GM23248 (cell line): ENCODE data around the gene NFIX. TPM values are rescaled to one million over a fixed set of nuclear protein-coding genes. Genes with fewer than 3 reads are reported as not detected.

ENCODE experiments used
- DNase-seq: peaks from one replicate; pipeline ENCODE4 v3.0.0-alpha.2; 2015
- H2AFZ ChIP-seq: fragments of 200-600 bp; sonication (generic); 2 replicates; pipeline ENCODE4 v1.6.1; 2016; ENCODE audit warnings: antibody characterized with exemption
- H3F3A ChIP-seq: fragments of 200-600 bp; sonication (generic); 2 replicates; pipeline ENCODE4 v1.6.1; 2016; ENCODE audit warnings: mild to moderate bottlenecking, antibody characterized with exemption, mixed run types; ENCODE audit not compliant: insufficient read depth
- H3K27ac ChIP-seq: fragments of 200-600 bp; sonication (generic); 2 replicates; pipeline ENCODE4 v1.5.1; 2016; ENCODE audit warnings: mild to moderate bottlenecking
- H3K27me3 ChIP-seq: fragments of 200-600 bp; sonication (generic); replicated peaks from 2 replicates; pipeline ENCODE4 v1.6.1; 2016; ENCODE audit warnings: mild to moderate bottlenecking; ENCODE audit not compliant: insufficient read depth
- H3K36me3 ChIP-seq: fragments of 200-600 bp; sonication (generic); 2 replicates; pipeline ENCODE4 v1.6.1; 2016; ENCODE audit warnings: low read depth, mild to moderate bottlenecking
- H3K4me1 ChIP-seq: fragments of 200-600 bp; sonication (generic); 2 replicates; pipeline ENCODE4 v1.6.1; 2016; ENCODE audit warnings: mild to moderate bottlenecking; ENCODE audit not compliant: insufficient read depth
- H3K4me2 ChIP-seq: fragments of 200-600 bp; sonication (generic); one replicate; pipeline ENCODE4 v1.6.1; 2016; ENCODE audit warnings: mild to moderate bottlenecking; ENCODE audit not compliant: unreplicated experiment
- H3K4me3 ChIP-seq: fragments of 200-600 bp; sonication (generic); 2 replicates; pipeline ENCODE4 v1.5.1; 2016; ENCODE audit warnings: mild to moderate bottlenecking
- H3K79me2 ChIP-seq: fragments of 200-600 bp; sonication (generic); 2 replicates; pipeline ENCODE4 v1.6.1; 2016; ENCODE audit warnings: mild to moderate bottlenecking; ENCODE audit not compliant: insufficient read depth
- H3K9ac ChIP-seq: fragments of 200-600 bp; sonication (generic); 2 replicates; pipeline ENCODE4 v1.6.1; 2016; ENCODE audit warnings: mild to moderate bottlenecking
- H3K9me2 ChIP-seq: fragments of 200-600 bp; sonication (generic); 2 replicates; pipeline ENCODE4 v1.6.1; 2016; ENCODE audit warnings: mixed run types, mild to moderate bottlenecking, moderate library complexity; ENCODE audit not compliant: insufficient read depth
- H3K9me3 ChIP-seq: fragments of 200-600 bp; sonication (generic); one replicate; pipeline ENCODE4 v1.6.1; 2017; ENCODE audit warnings: low read depth
- H4K20me1 ChIP-seq: fragments of 200-600 bp; sonication (generic); 2 replicates; pipeline ENCODE4 v1.6.0; 2016; ENCODE audit not compliant: insufficient read depth
- EZH2 ChIP-seq: fragments of 200-600 bp; sonication (generic); IDR thresholded peaks from 2 replicates; pipeline ENCODE4 v1.6.1; 2018; ENCODE audit warnings: antibody characterized with exemption, mild to moderate bottlenecking; ENCODE audit not compliant: insufficient read depth, poor library complexity, severe bottlenecking
- EZH2phosphoT487 ChIP-seq: fragments of 200-600 bp; sonication (generic); IDR thresholded peaks from 2 replicates; pipeline ENCODE4 v1.6.1; 2018; ENCODE audit warnings: antibody characterized with exemption, moderate library complexity, mild to moderate bottlenecking, low read depth; ENCODE audit not compliant: insufficient read depth
- WGBS, 2 experiments: methylation state at CpG; one replicate each; pipeline ENCODE4 v1.1.6; 2015 to 2017; ENCODE audit warnings: low lambda C conversion rate in 2 of 2, low coverage in 1 of 2; ENCODE audit errors: missing lambda C conversion rate in 2 of 2; 5-methylcytosine and 5-hydroxymethylcytosine counted together
- in situ Hi-C: fragments of 300-500 bp; cut with MboI; formaldehyde crosslinking; loops from 2 replicates; pipeline ENCODE4 v1.15.0; 2020
- polyA plus RNA-seq: library from polyadenylated mRNA; unstranded; fragments of >200 nt; fragmentation: Nextera tagmentation; extraction: Ambion mirVana; gene quantifications from 2 replicates; pipeline ENCODE4 v1.2.1, GENCODE V29; 2016
- total RNA-seq: library from RNA; depleted of rRNA; stranded (reverse); fragments of >200 nt; shearing (Covaris generic); gene quantifications from 2 replicates; pipeline ENCODE4 v1.2.3, GENCODE V29; 2014

The NFIX gene
- total and polyA plus RNA-seq, 2 experiments from 2014 or later: 60.8 to 71.0 TPM

DNA sequence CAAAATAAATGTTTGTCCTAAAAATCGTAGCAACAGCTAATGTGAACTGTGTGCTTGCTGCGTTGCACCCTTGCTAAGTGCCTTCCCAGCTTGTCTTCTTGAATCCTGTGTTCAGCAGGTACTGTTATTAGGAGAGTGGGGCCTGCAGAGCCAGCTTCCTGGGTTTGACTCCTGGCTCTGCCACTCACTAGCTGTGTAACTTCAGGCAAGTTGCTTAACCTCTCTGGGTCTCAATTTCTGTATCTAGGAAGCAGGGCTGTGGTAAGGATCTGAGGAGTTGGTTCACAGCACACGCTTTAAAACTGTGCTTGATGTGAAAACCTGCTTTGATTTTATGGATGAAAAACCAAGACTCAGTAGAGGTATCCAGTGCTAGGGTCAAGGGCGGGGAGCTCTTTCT, 10.0 kb downstream of the NFIX start:
- no peaks in the 10 kb centered on the region for H4K20me1 ChIP-seq
- DNase-seq: no peak
- no peak overlapping the region for H3K4me3 ChIP-seq
- in situ Hi-C loops: no loop called here
- H3K27me3 ChIP-seq: no peaks in the 10 kb centered on the region
- no peak overlapping the region for H3K27ac ChIP-seq
- H3K4me2 ChIP-seq: no peak overlapping the region
- TF ChIP-seq EZH2phosphoT487 (no peak), EZH2 (no peak)
- H3K36me3 ChIP-seq: no peaks in the 10 kb centered on the region
- H3K9me3 ChIP-seq: no peaks in the 10 kb centered on the region
- H3K9ac ChIP-seq: no peak overlapping the region; the same call in 1 of the 2 replicates
- H3K9me2 ChIP-seq: no peaks in the 10 kb centered on the region
- H3K4me1 ChIP-seq: peaks cover 40% of the 10 kb centered on the region
- peaks cover 100% of the 10 kb centered on the region for H3K79me2 ChIP-seq
- 77 to 81% methylated on average over 4 of the region's 4 CpGs for WGBS, 2 experiments
- no peak overlapping the region for H2AFZ ChIP-seq
- no peaks in the 10 kb centered on the region; the same call in 1 of the 2 replicates for H3F3A ChIP-seq

DNA sequence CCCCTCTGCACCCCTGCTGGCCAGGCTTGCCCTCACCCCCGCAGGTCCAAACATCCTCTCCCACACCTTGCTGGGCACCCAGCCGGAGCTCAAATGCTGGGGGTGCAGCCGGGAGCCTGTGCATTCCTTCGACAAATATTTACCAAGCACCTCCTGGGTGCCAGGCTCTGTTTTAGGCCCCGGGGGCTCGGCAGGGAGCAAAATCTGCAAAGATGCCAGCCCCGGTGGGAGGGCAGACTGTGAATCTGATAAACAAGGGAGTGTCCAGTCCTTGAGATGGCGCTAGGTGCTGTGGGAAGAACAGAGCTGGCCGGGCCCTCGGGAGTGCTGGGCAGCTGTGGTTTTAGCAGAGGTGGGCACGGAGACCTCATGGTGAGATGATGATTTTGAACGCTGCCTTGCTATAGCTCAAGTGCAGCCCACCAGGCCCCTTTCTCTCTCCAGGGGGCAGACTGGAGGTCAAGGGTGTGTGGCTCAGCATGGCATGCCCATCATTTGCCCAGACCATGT, 10.6 kb downstream of the NFIX start:
- 51 to 62% methylated on average over 11 to 12 of the region's 12 CpGs for WGBS, 2 experiments
- peak; percentile 26 for DNase-seq
- no peaks in the 10 kb centered on the region for H3K9me3 ChIP-seq
- H3K9me2 ChIP-seq: no peaks in the 10 kb centered on the region
- no peak overlapping the region; the same call in 1 of the 2 replicates for H3K9ac ChIP-seq
- no peak overlapping the region for H2AFZ ChIP-seq
- peaks cover 100% of the 10 kb centered on the region for H3K79me2 ChIP-seq
- H3K4me2 ChIP-seq: no peak overlapping the region
- H3K27me3 ChIP-seq: no peaks in the 10 kb centered on the region
- H4K20me1 ChIP-seq: no peaks in the 10 kb centered on the region
- no peak overlapping the region for H3K27ac ChIP-seq
- peaks cover 39% of the 10 kb centered on the region for H3K4me1 ChIP-seq
- no peaks in the 10 kb centered on the region for H3K36me3 ChIP-seq
- no peak for TF ChIP-seq EZH2
- no peak for TF ChIP-seq EZH2phosphoT487
- H3F3A ChIP-seq: no peaks in the 10 kb centered on the region; the same call in 1 of the 2 replicates
- in situ Hi-C loops: no loop called here
- H3K4me3 ChIP-seq: no peak overlapping the region

DNA sequence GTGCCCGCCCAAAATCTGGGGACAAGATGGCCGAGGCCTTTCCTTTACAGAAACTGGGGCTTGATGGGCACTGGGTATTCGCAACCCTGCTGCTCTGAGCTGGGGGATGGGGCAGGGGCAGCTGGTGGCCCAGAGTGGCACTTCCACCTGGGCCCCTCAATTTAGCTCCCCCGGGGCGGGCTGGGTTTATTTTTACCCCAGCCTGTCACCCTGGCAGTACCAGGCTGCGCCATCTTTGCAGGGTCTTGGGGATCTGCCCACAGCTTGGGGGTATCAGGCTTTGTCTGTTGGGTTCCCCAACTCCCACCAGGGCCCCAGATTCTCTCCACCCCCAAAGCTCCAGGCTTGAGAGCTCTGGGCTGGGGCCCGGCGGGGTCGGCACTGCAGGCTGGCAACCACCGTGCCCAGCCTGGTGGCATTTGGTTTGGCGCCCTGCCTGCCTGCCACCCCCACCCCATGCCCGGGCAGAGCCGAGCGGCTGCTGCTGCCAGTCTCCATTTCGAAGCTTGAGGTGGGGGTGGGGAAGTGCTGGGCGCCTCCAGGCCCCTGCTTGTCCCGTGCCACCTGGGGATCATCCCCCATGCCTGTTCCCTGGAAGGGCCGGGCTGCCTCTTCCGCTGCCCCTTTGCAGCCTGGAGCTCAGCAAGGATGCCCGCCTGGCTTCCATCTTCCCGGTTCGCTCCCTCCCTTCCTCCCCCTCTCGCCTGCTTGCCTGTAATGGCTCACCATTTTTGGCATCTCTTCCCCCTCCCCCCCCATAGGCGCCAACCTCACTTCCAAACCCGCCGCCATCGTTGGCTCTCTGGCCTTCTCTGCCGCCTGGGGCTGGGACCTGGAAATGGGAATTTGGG, 11.4 kb downstream of the NFIX start:
- DNase-seq: peak; percentile 54
- in situ Hi-C loops: no loop called here
- WGBS, 2 experiments: 40 to 43% methylated on average over 23 to 28 of the region's 28 CpGs
- Histone ChIP-seq H3K79me2 (peaks cover 100% of the 10 kb centered on the region), H3K36me3 (no peaks in the 10 kb centered on the region), H3K9ac (peak overlapping the region; percentile 41), H3K27ac (no peak overlapping the region), H3K4me3 (peak overlapping the region; percentile 26), H3K9me3 (no peaks in the 10 kb centered on the region), H4K20me1 (no peaks in the 10 kb centered on the region), H2AFZ (no peak overlapping the region), H3K4me2 (peak overlapping the region; percentile 58), H3F3A (no peaks in the 10 kb centered on the region; the same call in 1 of the 2 replicates), H3K27me3 (no peaks in the 10 kb centered on the region), H3K4me1 (peaks cover 32% of the 10 kb centered on the region), H3K9me2 (no peaks in the 10 kb centered on the region)
- TF ChIP-seq EZH2: no peak

DNA sequence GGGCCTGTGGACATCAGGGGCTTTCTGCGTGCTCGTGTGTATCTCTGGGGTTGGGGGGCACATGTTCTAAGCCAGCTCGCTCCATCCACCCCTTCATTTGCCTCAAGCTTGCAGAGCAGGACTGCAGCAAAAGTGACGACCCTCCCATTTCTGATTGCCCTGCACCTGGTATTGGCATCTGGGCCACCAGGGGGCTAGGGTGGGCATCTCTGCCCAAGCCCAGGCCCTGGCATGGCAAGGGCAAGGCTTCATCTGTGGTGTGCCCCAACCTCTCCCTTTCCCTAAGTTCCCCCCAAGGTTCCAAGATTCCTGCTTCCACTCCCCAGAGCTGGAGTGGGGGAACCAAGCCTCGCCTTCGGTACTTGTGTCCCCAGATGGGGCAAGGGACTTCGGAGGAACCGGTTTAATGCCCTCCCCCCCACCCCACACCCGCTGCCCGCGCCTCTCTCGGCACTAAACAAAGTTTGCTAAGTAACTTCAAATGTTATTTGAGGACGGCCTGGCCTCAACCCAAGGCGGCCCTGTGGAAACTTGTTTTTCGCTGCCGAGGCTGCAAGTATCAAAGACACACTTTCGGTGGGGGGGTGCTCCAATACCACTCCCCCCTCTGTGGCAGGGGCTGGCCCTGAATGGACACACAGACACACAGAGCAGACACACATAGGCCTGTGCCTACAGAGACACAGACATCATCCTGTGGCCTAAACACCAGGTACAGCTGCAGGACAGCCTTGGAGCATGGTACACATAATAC, 12.2 kb downstream of the NFIX start:
- in situ Hi-C loops: no loop called here
- 0 out of 2 replicates have a peak overlapping the region, but pooled peaks have one; percentile 26 for H3K4me3 ChIP-seq
- peak; percentile 37 for DNase-seq

More for the DNA sequence above, 12.2 kb downstream of the NFIX start:
- Histone ChIP-seq H2AFZ (no peak overlapping the region), H3K27ac (no peak overlapping the region), H3K9me2 (no peaks in the 10 kb centered on the region), H3K36me3 (no peaks in the 10 kb centered on the region), H4K20me1 (no peaks in the 10 kb centered on the region), H3F3A (no peaks in the 10 kb centered on the region; the same call in 1 of the 2 replicates), H3K27me3 (no peaks in the 10 kb centered on the region), H3K9me3 (no peaks in the 10 kb centered on the region), H3K9ac (peak overlapping the region; percentile 41), H3K4me1 (peaks cover 25% of the 10 kb centered on the region), H3K4me2 (peak overlapping the region; percentile 58), H3K79me2 (peaks cover 100% of the 10 kb centered on the region)
- WGBS, 2 experiments: 38 to 39% methylated on average over 16 to 17 of the region's 17 CpGs
- TF ChIP-seq EZH2 (no peak), EZH2phosphoT487 (no peak)
